T-helper 22 cell (primary cell): ENCODE results near the gene FBXO44.

ENCODE experiments used
- DNase-seq: peaks from one replicate; pipeline ENCODE4 v3.0.0-alpha.2; 2020; ENCODE audit warnings: low read depth

The FBXO44 gene

DNA sequence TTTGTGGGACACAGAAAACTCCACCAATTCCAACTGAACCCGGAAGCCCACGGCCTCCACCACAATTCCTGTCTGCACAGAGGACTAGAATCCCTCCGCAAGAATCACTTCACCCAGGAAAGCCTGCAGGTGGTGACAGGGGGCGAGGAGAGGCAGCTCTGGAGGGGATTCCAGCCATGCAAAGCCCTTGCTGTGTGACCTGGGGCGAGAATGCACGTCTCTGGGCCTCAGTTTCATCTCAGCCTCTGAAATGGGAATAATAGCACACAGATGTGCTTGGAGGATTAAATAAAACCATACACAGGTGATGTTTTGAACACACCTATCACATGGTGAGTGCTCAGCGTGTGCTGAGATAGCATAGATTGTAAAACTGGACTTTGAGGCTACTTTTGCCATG is 14.6 kb upstream of the FBXO44 start:
- no peak for DNase-seq

DNA sequence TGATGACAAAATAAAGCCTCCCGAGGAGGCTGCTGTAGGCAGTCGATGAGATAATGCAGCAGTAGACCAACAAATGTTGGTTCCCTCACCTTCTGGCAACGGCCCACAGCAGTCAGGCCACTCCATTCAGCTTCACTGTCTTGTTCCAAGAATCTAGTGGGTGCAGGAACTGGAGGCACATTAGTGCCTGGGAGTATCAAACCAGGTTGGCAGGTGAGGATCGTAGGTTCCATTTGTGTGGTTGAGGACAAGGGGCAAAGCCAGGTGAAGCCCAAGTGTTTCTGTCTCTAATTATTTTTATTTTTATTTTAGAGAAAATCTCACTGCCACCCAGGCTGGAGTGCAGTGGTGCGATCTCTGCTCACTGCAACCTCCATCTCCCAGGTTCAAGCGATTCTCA is 13.7 kb upstream of the FBXO44 start:
- no peak for DNase-seq

DNA sequence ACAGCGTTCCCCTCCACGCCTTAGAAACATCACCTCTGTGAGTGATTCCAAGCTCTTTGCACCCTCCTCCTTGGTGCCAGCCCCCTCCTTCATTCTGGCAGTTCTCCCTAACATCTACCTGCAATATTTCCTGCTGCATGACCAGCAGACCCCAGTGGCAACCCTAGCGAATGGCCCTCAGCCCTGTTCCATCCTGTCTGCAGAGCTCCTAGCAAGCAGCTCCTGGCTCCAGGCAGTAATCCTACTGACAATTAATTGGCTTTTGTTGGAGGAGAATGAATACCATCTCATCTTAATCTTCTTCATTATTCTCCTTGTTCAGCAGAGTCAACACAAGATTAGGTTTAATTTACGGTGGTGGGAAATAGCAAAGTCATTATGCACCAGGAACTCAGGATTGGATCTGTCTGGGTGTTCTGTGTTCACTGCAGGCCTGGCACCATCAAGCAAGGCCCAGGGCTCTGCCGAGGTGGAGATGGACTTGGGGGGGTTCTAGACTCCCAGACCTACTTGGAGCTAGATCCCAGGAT is 12.8 kb upstream of the FBXO44 start:
- no peak for DNase-seq

DNA sequence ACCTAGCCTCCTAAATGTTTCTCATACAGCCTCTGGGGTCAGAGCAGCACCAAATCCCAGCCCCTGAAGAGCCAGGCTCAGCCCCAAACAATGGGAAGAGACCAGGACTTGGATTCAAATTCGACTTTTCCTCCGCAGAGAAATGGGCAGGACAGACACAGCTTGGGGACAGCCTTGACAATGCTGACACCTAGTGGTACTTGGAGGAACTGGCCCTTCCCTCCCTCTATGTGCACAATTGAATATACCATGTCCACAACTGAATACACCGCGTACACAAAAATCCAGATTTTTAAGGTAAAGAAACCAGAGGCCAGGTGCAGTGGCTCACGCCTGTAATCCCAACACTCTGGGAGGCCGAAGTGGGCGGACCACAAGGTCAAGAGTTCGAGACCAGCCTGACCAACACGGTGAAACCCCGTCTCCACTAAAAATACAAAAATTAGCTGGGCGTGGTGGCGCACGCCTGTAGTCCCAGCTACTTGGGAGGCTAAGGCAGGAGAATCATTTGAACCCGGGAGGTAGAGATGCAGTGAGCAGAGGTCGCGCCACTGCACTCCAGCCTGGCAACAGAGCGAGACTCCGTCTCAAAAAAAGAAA is 12.2 kb upstream of the FBXO44 start:
- peak; percentile 29 for DNase-seq

DNA sequence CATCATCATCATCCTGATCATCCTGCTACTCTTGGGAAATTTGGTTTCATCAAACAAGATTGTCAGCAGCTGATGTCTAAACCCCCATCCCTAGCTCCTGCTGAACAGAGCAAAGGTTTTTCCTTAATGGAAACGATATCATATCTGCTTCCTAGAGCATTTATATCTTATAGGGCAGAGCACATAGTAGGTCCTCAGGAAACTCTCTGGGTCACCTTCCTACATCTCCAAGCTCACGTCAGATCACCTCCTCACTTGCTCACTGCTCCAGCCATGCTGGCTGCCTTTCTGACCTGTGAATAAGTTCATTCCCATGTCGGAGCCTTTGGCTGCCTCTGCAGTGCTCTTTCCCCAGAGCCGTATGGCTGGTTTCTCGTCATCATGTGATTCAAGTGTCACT is 10.9 kb upstream of the FBXO44 start:
- DNase-seq, result no peak

DNA sequence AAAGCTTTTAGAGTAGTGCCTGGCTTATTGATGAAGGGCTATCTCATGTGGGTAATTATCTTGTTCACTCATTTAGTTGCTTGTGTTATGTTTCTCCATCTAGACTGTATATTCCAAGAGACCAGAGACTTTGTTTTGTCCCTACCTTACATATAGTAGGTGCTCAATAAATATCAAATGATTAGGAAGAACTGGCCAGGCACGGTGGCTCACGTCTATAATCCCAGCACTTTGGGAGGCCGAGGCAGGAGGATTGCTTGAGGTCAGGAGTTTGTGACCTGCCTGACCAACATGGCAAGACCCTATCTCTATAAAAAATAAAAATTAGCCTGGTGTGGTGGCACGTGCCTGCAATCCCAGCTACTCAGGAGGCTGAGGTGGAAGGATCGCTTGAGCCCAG is 9.4 kb upstream of the FBXO44 start:
- no peak for DNase-seq

DNA sequence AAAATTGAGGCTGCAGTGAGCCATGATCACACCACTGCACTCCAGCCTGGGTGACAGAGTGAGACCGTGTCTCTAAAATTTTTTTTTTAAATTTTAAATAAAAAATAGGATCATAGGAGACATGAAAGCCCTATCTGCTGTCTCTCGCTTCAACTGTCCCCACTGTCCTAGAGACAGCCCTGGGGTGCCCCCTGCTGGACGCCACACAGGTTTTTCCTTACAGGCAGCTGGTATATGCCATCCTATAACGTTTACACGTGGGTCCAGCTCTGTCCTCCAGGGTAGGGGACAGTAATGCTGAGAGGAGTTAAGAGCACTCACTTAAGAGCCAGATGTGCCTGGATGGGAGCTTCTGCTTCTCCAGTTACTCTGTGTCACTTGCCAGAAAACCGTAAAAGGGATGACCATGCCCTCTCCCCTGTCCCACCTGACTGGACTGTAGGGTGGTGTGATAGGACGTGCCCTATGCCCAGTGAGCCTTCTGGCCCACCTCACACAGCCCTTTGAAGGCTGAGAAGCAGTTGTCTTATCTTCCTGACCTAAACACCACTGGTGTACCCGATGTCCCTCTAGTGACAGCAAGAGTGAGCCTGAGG is 8.9 kb upstream of the FBXO44 start:
- DNase-seq, result peak; percentile 37

DNA sequence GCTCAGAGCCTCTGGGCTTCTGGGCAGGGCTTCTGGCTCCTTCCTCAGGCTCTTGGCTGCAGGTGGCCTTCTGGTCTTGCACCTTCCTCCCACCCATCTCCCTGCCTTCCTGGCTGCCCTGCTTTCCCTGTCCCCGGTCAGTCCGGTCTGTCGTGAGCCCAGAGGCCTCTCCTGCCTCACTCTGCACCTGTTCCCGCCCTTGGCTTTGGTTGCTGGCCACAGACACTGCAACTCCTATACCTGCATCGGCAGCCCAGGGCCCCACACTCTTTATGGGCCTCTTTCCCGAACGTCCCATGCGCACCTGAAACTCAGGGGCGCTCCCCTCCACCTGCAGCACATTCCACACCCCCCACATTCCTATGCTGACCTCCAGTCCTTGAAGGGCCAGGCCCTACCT is 8.4 kb upstream of the FBXO44 start:
- no peak for DNase-seq

DNA sequence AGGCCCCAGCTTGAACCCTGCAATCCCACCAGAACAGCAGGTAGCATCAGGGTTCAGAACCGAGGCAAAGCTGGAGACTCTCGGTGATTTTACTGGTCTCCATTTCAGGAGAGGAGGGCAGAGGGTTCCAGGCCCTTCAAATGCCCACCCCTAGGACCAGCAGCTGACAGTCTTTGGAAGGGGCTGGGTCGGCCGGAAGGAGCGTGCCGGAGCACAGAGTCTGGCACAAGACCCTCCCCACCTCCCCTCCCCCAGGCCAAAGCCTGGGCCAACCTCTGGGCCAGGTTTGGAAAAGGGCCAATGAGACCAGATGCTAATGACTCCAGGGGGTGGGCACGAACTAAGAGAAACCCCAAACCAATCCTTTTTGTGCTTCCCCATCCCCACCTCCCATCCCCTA is 7.3 kb upstream of the FBXO44 start:
- DNase-seq, result no peak

DNA sequence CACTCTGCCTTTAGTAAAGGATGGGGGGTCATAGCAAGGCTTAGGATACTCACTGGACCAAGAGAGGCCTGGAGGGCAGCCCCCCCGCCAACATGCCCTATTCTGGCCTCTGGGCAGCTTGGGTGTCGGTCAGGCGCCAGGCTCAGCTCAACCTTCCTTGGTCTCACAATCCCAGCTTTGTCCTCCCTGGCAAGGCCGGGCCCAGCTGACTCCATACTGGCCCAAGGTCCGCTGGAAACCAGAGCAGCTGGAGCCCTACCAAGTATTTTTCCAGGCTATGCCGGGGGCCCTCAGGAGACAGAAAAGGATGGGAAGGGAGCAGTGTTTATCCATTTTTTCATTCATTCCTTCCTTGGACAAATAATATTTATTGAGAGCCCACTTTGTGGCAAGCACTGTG is 6.6 kb upstream of the FBXO44 start:
- DNase-seq, result no peak

DNA sequence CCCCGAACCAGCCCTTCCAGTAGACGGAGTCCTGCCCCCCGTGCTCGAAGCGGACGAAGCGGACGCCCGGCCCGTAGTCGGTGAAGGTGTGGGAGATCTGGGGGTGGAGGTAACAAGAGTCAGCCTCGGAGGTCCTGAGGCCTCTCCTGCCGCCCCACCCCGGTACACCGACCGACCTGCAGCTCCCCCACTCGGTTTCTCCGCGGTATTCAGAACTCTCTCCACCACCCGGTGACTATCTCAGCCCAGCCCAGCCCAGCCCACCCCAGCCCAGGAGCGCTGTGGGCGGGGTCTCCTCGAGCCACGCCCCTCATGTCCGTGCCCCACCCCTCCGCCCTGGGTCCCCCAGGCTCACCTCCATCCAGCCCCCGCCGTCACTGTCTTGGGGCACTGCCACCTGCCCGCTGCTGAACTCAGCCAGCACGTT is 5.9 kb upstream of the FBXO44 start:
- DNase-seq, result peak; percentile 20

DNA sequence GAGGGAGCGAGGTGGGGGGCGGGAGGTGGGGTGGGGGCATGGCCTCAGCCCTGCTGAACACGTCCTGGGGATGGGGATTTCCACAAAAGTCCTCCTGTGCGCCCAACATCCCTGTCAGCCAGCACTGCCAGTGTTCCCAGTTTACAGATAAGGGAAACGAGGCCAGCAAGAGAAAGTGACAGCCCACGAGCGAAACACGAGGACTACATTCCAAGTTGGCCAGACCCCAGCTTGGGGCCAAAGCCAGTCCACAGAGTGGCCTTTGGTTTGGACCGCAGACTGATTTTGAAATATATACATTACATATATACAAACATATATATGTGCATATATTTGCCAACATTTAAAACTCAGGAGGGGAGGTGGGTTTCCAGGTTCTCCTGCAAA is 5.4 kb upstream of the FBXO44 start:
- no peak for DNase-seq

DNA sequence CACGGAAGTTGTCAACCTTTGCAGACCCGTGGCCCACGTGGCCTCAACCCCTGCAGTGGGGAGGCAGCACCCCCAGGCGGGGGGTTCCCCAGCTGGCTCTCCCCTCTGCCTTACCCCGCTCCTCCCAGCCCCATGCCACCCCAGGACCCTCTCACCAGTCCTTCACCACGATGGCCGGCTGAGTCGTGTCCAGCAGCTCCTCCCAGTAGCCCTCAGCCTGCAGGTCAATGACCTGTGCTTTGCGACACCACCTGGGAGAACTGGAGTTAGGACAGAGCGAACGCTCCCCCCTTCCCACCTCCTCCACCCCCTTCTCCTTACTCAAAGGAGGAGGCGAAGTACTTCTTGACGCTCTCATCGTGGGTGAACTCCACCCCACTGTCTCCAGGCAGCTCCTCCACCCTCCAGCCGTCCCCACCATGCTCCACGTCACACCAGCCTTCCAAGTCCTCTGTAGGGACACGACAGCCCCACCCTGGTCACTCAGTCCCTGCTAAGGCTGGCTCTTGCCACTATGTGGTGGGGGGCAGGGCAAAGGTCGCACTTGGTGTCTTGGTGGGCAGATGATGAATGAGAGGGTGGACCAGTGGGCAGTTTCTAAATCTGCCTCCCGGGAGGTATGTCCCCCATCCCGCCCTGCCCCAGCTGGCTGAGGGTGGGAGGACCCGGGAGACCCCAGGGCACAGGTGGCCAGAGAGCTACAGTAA is 4.9 kb upstream of the FBXO44 start:
- DNase-seq, result no peak

DNA sequence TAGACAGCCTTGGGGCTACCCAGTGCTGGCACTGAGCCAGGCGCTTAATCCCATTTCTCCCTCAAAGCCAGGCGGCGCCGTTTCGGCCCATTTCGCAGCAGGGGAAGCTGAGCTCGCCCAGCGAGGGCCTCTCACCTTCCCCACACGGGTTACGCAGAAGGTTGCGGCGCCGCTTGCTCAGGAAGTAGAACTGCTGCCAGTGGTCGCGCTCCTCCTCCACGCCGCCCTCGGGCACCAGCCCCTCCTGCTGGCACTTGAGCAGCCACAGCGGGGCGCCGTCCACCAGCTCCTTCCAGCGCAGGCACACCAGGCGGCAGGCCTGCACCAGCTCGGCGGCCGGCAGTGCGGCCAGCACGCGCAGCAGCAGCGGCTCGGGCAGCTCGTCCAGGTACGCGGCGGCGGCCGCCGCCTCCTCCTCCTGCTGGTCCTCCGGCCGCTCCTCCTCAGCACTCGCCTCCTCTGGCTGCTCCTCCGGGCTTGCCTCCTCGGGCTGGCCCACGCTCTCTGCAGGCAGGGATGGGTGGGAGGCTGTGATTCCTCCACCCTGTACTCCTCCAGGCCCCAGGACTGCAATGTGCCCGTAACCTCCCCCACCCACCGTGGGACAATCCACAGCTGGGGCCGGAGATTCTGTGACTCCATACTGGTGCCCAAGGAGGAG is 4.2 kb upstream of the FBXO44 start:
- DNase-seq, result peak; percentile 64

DNA sequence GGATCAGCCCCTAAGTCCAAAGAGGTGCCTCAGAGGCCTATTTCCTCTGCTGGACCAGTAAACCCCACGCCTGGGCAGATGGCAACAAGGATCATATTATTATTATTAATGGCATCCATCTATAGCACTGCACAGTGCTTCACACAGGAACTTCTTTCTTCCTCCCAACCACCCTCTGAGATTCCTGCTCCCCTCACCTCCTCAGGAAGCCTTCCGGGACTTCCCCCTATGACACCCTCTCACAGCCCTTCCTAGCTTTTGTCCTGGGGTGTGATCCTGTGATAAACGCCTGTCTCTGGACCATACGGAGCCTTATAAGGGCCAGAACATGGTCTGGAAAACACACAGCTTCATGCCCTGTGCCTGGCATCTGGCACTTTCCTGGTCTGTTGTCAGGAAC is 3.7 kb upstream of the FBXO44 start:
- DNase-seq, result no peak

DNA sequence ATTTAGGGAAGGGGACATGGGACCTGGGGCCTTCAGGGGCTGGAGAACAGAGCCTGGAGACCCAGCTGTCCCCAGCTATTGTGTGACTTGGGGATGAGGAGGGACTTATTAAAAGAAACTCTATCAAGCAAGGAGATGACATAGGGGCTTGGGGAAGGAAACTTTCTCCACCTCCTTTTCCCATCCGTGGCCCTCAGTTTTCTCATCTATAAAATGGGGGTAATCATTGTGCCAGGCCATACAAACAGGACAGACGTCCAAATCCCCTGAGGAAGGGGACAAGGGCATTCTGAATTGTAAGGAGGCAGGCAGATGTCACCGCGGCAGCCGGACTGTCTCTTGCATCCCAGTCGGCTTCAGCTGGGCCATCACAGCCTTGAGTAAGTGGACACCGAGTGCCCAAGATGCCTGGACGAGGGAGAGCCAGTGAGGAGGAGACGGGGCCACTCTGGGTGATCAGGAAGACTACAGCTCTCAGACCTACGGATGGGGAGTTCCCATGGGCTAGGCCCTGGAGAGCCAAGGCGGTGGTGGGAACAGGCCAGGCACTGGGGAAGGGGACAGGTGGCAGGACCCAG is 2.4 kb upstream of the FBXO44 start:
- DNase-seq, result no peak

DNA sequence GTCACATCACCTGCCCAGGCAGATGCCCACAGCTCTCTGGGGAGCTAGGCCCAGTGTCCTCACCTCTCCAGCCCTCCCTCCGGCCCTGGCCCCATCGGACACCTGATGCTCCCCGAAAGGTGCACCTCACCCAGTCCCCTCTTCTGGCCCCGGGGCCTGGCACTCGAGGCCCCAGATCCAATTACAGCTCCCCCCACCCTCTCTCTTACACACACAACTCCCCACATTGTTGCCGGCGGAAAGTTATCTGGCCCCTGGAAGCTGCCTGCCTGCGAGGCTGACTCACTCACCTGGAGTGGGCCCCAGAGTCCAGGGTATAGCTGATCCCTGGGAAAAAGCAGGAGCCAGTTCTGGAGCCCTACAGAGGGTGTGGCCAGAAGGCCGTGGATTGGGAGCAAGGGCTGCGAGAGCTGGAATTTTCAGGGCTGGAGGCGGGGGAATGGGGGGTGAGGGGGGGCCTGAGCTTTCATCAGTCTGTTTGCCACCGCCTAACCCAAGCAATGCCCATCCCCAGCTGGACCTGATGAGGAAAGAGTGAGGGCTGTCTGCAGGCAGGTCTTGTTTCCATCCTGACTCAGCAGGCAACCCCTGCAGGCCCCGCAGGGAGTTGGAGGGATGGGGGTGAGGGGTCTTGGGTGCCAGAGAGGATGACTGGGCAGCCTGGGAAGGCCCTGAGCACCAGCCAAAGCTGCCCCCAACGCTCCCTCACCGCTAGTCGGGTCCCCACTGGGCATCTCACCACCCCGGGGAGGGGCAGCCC is 1.4 kb upstream of the FBXO44 start:
- DNase-seq, result no peak

DNA sequence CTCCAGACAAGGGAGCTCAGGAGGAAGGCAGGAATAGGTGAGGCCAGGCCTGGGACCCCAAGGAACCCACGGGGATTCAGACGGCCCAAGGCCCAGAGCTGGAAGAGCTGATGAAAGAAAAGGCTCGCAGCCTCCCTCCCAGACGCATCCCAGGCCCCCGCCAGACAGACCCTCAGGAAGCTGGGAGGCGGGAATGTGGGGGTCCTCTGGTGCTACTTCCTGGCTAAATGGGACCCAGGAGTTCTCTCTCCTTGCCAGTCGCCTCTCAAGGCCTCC is 878 bp upstream of the FBXO44 start:
- no peak for DNase-seq

DNA sequence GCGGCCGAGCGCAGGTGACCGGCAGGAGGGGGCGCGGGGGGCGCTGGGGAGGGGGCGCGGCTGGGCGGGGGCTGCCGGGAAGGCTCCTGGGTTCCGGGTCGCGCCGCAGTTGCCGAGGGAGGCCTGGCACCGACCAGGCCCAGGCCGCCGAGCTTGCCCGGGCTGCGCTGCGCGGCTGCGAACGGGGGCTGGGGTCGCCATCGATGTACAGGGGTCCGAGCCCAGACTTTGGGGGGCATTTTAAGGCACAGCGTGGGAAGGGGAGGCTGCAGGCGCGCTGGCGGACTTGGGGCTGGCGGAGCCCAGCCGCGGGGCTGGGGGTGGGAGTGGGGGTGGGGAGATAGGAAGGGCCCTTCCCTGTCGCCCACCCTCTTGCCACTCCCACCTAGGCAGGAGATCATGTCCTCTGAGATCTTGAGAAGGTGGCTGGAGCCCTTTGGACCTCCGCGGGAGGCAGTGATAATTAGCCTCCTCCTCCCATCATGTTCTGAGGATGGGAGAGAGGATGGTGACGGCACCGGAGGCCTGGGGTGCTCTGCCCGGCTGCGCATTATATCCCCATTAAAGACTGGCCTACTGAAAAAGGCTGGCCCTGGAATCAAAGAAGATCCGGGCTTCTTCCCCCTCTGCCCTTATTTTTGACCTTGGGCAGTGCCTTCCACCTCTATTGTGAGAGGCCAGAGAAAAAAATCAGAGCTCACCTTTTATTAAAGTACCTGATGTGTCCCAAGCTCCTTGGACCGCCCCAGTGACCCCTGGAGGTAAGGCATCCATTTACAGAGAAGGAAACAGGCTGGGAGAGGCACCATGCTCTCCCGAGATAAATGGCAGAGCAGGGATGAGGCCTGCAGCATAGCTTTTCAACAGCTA is 497 bp downstream of the FBXO44 start:
- DNase-seq, result no peak

DNA sequence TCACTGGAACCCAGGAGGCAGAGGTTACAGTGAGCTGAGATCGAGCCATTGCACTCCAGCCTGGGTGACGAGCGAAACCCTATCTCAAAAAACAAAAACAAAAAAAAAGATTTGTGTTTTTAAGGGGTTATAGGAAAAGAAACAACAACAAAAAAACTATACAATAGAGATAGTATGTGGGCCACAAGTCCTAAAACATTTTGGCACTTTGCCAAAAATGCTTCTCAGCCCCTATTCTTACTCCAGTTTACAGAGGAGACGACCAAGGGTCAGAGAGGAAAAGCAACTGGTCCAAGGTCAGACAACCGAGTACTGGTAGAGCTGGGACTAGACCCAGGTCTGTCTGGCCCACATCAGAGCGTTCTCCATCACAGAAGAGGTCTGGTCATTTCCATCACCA is 3.0 kb downstream of the FBXO44 start:
- DNase-seq, result no peak

DNA sequence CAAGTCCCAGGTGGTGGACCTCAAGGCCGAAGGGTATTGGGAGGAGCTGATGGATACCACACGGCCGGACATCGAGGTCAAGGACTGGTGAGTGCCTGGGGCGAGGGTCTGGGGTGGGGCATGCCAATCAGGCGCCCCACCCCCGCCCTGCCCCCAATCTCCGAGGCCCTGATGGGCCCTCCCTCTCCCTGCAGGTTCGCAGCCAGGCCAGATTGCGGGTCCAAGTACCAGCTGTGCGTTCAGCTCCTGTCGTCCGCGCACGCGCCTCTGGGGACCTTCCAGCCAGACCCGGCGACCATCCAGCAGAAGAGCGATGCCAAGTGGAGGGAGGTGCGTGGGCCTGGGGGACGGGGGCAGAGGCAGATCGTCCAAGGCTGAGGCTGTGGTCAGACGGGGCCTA is 3.9 kb downstream of the FBXO44 start:
- no peak for DNase-seq
